HL-60/S4 treated with phorbol 12-myristate 13-acetate at 8.2 ng/mL for 4 days and 3 days (cell line): ENCODE results near the gene CTAG1B.
"Not testable (repeated sequence)": the region's sequence is repeated elsewhere in the genome, so short reads cannot be mapped to it uniquely, and the experiment has no call there.

Experiments used
- in situ Hi-C: fragments of 300-500 bp; cut with MboI; formaldehyde crosslinking; loops from 2 replicates; pipeline ENCODE4 v1.15.0; 2022; ENCODE audit warnings: low sequenced_read_pairs

The CTAG1B gene

DNA sequence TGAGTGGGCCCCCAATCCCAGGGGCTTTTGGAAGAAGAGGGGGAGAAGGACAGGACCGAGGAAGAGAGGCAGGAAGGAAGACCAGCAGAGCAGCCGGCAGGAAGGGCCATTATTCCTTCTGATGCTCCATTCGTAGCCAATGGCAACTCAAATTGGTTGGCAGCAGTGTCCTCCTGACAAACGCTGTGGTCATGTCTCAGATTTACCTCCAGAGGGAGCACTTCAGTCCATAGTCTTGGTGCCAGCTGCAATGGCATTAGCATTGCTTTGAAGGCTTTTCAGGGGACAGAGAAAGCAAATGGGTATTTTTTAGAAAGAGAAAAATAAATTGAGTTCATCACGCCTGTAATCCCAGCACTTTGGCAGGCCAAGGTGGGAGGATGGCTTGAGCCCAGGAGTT is 9.9 kb upstream of the CTAG1B start:
- in situ Hi-C loops = not testable (repeated sequence)

- in situ Hi-C loops = not testable (repeated sequence)
These were observed 1.8 kb upstream of the CTAG1B start for GRCh38 chrX:154620767-154621414.

- in situ Hi-C loops = not testable (repeated sequence)
These were observed 5.5 kb downstream of the CTAG1B start for GRCh38 chrX:154613586-154613985.

GRCh38 chrX:154611146-154611545 is 7.9 kb downstream of the CTAG1B start:
- in situ Hi-C loops = not testable (repeated sequence)

DNA sequence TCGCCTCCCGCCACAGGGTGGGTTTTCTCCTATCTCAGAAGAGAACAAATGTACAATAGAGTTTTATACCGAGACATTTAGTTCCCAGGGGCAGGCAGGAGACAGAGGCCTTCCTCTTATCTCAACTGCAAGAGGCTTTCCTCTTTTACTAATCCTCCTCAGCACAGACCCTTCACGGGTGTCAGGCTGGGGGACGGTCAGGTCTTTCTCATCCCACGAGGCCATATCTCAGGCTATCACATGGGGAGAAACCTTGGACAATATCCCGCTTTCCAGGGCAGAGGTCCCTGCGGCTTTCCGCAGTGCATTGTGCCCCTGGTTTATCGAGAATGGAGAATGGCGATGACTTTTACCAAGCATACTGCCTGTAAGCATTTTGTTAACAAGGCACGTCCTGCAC is 10.3 kb downstream of the CTAG1B start:
- in situ Hi-C loops = not testable (repeated sequence)

- in situ Hi-C loops = not testable (repeated sequence)
These were observed 11.1 kb downstream of the CTAG1B start for GRCh38 chrX:154607976-154608375.

GRCh38 chrX:154607370-154607769 is 11.7 kb downstream of the CTAG1B start:
- in situ Hi-C loops = no loop called here

DNA sequence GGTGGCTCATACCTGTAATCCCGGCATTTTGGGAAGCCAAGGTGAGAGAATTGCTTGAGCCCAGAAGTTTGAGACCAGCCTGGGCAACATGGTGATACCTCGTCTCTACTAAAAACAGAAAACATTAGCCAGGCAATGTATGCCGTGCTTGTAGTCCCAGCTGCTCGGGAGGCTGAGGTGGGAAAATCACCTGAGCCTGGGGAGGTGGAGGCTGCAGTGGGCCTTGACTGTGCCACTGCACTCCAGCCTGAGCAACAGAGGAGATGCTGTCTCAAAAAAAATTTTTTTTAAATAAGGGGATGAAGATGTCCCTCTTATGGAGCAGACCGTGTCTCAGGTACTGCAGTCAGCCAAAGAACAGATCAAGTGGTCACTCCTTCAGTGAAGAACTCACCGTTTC is 13.5 kb downstream of the CTAG1B start:
- in situ Hi-C loops = no loop called here

- in situ Hi-C loops = no loop called here
These were observed 15.3 kb downstream of the CTAG1B start for GRCh38 chrX:154603438-154604430.

GRCh38 chrX:154602766-154603437 is 16.2 kb downstream of the CTAG1B start:
- in situ Hi-C loops = no loop called here

GRCh38 chrX:154602226-154602625 is 16.9 kb downstream of the CTAG1B start:
- in situ Hi-C loops = no loop called here

GRCh38 chrX:154600759-154601374 is 18.2 kb downstream of the CTAG1B start:
- in situ Hi-C loops = no loop called here

DNA sequence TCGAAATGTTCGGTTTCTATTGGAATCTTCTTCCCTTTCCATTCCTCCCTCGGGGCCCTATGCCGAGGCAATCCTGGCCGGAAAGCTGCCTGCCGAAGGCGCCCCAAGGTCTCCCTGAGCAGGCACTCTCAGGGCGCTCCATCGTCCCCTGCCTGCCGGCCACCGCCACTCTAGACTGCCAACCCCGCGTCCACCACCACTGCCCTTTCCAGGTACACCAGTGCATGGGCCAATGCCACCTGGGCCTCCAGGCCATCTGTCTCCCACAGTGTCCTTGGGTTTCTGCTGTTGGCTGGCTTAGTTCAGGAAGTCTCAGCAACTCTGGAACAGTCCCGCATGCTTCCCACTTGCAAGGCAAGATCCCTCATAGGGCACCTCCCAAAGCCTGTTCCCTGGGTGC is 19.6 kb downstream of the CTAG1B start:
- in situ Hi-C loops = no loop called here

- in situ Hi-C loops = no loop called here
These were observed 20.4 kb downstream of the CTAG1B start for GRCh38 chrX:154598656-154599055.

DNA sequence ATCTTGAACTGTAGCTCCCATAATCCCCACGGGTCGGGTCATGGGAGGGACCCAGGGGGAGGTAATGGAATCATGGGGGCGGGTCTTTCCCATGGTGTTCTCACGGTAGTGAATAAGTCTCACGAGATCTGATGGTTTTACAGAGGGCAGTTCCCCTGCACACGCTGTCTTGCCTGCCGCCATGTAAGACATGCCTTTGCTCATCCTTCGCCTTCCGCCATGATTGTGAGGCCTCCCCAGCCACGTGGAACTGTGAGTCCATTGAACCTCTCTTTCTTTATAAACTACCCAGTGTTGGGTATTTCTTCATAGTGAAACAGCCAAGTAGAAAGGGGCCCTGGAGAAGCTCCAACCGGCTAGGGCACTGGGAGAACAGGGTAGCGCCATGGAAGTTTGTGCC is 21.9 kb downstream of the CTAG1B start:
- in situ Hi-C loops = no loop called here

DNA sequence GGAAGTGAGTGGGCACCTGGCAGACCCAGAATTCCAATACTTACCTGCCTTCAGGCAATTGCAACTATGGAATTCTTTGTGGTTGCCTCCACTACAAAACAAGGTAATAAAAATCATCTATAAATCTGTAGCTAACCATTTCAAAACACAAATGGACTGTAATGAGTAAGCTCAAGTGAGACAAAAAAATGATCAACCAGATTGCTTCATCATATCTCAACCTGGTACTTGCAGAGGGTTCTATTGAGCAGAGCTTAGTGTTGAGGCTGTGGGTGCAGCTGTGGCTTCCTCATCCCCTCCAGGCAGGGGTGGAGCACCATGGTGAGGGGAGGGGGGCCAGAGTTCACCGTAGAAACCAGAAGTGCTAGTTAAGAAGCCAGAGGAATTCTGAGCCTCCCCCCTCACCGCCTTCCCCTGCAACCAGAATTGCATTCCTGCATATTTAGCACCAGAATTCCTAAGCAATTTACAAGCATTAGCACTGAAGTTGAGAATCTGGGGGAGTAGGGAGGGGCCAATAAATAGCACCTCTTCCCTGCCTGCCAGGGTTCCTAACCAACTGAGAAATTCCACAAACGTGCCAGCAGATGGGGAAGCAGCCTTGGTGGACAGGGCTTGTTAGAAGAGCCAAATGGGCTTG is 22.7 kb downstream of the CTAG1B start:
- in situ Hi-C loops = no loop called here

- in situ Hi-C loops = no loop called here
These were observed 23.4 kb downstream of the CTAG1B start for GRCh38 chrX:154595559-154596249.

DNA sequence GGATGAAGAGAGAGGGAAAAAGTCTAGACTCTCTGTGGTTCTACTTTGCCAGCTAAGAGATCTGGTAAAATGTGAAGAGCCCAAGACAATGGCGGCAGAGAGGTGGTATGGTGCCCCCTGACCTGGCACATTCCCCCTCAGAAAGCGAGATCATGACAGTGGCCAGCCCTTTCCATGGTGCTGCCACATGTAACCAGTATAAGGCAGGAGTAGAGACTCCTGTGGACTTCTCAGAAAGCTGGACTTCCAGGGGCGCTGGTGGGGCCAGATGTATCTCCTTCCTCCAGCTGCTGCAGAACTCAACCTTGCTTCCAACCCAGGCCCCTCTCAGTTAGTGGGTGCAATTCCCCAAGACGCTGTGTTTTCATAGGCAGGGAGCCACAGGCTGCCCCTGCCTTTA is 24.6 kb downstream of the CTAG1B start:
- in situ Hi-C loops = no loop called here

- in situ Hi-C loops = no loop called here
These were observed 25.9 kb downstream of the CTAG1B start for GRCh38 chrX:154593201-154593600.

DNA sequence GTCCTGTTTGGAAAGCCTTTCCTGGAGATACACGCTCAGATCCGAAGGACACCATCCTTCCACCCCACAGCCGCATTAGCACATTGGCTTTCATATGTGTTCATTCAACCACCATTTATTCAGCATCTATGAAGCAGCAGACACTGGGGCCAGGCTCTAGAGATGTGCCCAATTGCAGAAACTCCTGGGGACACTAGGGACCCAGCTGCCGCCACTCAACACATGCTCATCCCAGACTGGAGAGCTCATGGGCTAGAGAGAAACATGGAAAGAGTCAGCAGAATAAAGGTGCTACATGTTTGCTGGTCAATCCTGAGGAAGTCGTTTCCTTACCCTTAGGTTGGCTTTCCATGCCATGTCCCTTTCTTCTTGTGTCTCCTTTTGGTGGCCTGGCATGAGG is 26.6 kb downstream of the CTAG1B start:
- in situ Hi-C loops = no loop called here
